ENCODE measurements around the gene FIP1L1.

Gene FIP1L1

GRCh38 chr4:53371049-53371448 lies 6.4 kb upstream of the FIP1L1 start:
- H3K4me1 ChIP-seq = peaks cover 0 to 3% (median 0%) of the 10 kb centered on the region in 4 donors
- no peak for DNase-seq
- TF ChIP-seq CTCF (IDR thresholded peaks at IDR 0.05) = no peak
- H3K27me3 ChIP-seq = peaks cover 0 to 9% of the 10 kb centered on the region in 2 donors
- no peak overlapping the region for H3K4me3 ChIP-seq
- no peaks in the 10 kb centered on the region for H3K36me3 ChIP-seq
- intact Hi-C loops (cut with DNase I; ENCODE audit: low total_unique reads) = no loop called here
- H3K27ac ChIP-seq = no peak overlapping the region
- H3K9me3 ChIP-seq = no peaks in the 10 kb centered on the region

- Histone ChIP-seq H3K36me3 (no peaks in the 10 kb centered on the region), H3K27me3 (peaks cover 0 to 9% of the 10 kb centered on the region in 2 donors), H3K27ac (no peak overlapping the region), H3K4me1 (peaks cover 0 to 3% (median 0%) of the 10 kb centered on the region in 4 donors), H3K4me3 (no peak overlapping the region), H3K9me3 (no peaks in the 10 kb centered on the region)
- DNase-seq = no peak
- intact Hi-C loops (cut with DNase I; ENCODE audit: low total_unique reads) = no loop called here
- TF ChIP-seq CTCF (IDR thresholded peaks at IDR 0.05) = no peak
Observed at GRCh38 chr4:53371843-53372521, 5.5 kb upstream of the FIP1L1 start.

- intact Hi-C loops (cut with DNase I; ENCODE audit: low total_unique reads) = no loop called here
- TF ChIP-seq CTCF (IDR thresholded peaks at IDR 0.05) = no peak
- H3K9me3 ChIP-seq = no peaks in the 10 kb centered on the region
Observed at GRCh38 chr4:53374777-53375258, 2.6 kb upstream of the FIP1L1 start.

GRCh38 chr4:53376900-53377299 lies 541 bp upstream of the FIP1L1 start:
- H3K9me3 ChIP-seq = no peaks in the 10 kb centered on the region
- intact Hi-C loops (cut with DNase I; ENCODE audit: low total_unique reads) = no loop called here
- H3K4me1 ChIP-seq = peaks cover 0 to 27% (median 16%) of the 10 kb centered on the region in 4 donors
- no peak for DNase-seq
- H3K4me3 ChIP-seq = peak overlapping the region; percentile 71 to 87
- TF ChIP-seq CTCF (IDR thresholded peaks at IDR 0.05) = no peak
- H3K36me3 ChIP-seq = no peaks in the 10 kb centered on the region
- no peaks in the 10 kb centered on the region for H3K27me3 ChIP-seq
- peak overlapping the region; percentile 79 to 89 for H3K27ac ChIP-seq

More at GRCh38 chr4:53374777-53375258, 2.6 kb upstream of the FIP1L1 start:
- Histone ChIP-seq H3K4me1 (peaks cover 0 to 19% (median 13%) of the 10 kb centered on the region in 4 donors), H3K27me3 (peaks cover 0 to 5% of the 10 kb centered on the region in 2 donors), H3K27ac (no peak overlapping the region), H3K4me3 (no peak overlapping the region), H3K36me3 (no peaks in the 10 kb centered on the region)
- no peak for DNase-seq

- intact Hi-C loops (cut with DNase I; ENCODE audit: low total_unique reads) = no loop called here
- H3K4me1 ChIP-seq = peaks cover 0 to 27% (median 16%) of the 10 kb centered on the region in 4 donors
- TF ChIP-seq CTCF (IDR thresholded peaks at IDR 0.05) = no peak
- no peaks in the 10 kb centered on the region for H3K27me3 ChIP-seq
- peak overlapping the region; percentile 71 to 87 for H3K4me3 ChIP-seq
- H3K9me3 ChIP-seq = no peaks in the 10 kb centered on the region
- H3K36me3 ChIP-seq = peaks cover 0 to 9% (median under 1%) of the 10 kb centered on the region in 3 donors
- no peak for DNase-seq
- peak overlapping the region; percentile 79 to 89 for H3K27ac ChIP-seq
Observed at GRCh38 chr4:53378171-53378482, 686 bp downstream of the FIP1L1 start.

Measured in tibial artery (tissue), 4 donors.